Right renal cortex interstitium (tissue), 3 donors: ENCODE measurements around the gene SLC24A3. TPM values are rescaled to one million over a fixed set of nuclear protein-coding genes. Genes with fewer than 3 reads are reported as not detected.
A peak's percentile ranks its signal among the peaks of the same experiment; 100 is the strongest.
"Not testable (repeated sequence)": the region's sequence is repeated elsewhere in the genome, so short reads cannot be mapped to it uniquely, and the experiment has no call there.

Experiments
- DNase-seq, 3 donors: peaks; one replicate each; pipeline ENCODE4 v3.0.0-alpha.2; 2013; ENCODE audit warnings: low read depth in 3 of 3, low spot score in 2 of 3
- polyA plus RNA-seq, 3 donors: library from polyadenylated mRNA; unstranded; fragments of 120-200 nt; gene quantifications; one replicate each; pipeline ENCODE4 v1.2.1, GENCODE V29; 2013; ENCODE audit not compliant: insufficient read length in 3 of 3

Gene SLC24A3
- polyA plus RNA-seq, 3 donors = 3.4 to 4.2 (median 3.8) TPM

- DNase-seq = no peak
Observed at GRCh38 chr20:19749618-19750071, 537.2 kb downstream of the SLC24A3 start.

- DNase-seq = no peak
Observed at GRCh38 chr20:19750101-19750606, 537.7 kb downstream of the SLC24A3 start.

- no peak for DNase-seq
Observed at GRCh38 chr20:19750907-19751636, 538.6 kb downstream of the SLC24A3 start.

GRCh38 chr20:19754201-19754600 lies 541.8 kb downstream of the SLC24A3 start:
- not testable (repeated sequence) for DNase-seq

GRCh38 chr20:19756761-19757486 lies 544.5 kb downstream of the SLC24A3 start:
- DNase-seq = peak in 1 of 3 donors; percentile 31

GRCh38 chr20:19757487-19758132 lies 545.2 kb downstream of the SLC24A3 start:
- peak; percentile 85 to 92 (median 91) for DNase-seq

GRCh38 chr20:19758133-19758500 lies 545.7 kb downstream of the SLC24A3 start, which contains the start of gene RIN2:
TSS of gene RIN2 (plus strand) at chr20:19758258. CDS start at chr20:19889602, 131,344 bp downstream.
- no peak for DNase-seq

- peak; percentile 44 to 64 (median 57) for DNase-seq
Observed at GRCh38 chr20:19758501-19759331, 546.3 kb downstream of the SLC24A3 start.

- no peak for DNase-seq
Observed at GRCh38 chr20:19760371-19760721, 547.9 kb downstream of the SLC24A3 start.

GRCh38 chr20:19761326-19761725 lies 548.9 kb downstream of the SLC24A3 start:
- no peak for DNase-seq

GRCh38 chr20:19761841-19762240 lies 549.4 kb downstream of the SLC24A3 start:
- no peak for DNase-seq

- DNase-seq = no peak
Observed at GRCh38 chr20:19764207-19764606, 551.8 kb downstream of the SLC24A3 start.

GRCh38 chr20:19765266-19765665 lies 552.8 kb downstream of the SLC24A3 start:
- DNase-seq = no peak

GRCh38 chr20:19765913-19766312 lies 553.5 kb downstream of the SLC24A3 start:
- DNase-seq = no peak

GRCh38 chr20:19767070-19767469 lies 554.6 kb downstream of the SLC24A3 start:
- DNase-seq = no peak

- no peak for DNase-seq
Observed at GRCh38 chr20:19768325-19768842, 555.9 kb downstream of the SLC24A3 start.

GRCh38 chr20:19769507-19769906 lies 557.1 kb downstream of the SLC24A3 start:
- no peak for DNase-seq

GRCh38 chr20:19770375-19770774 lies 557.9 kb downstream of the SLC24A3 start:
- DNase-seq = no peak

GRCh38 chr20:19771031-19771430 lies 558.6 kb downstream of the SLC24A3 start:
- DNase-seq = no peak
